ENCODE results near the gene OLFML2A.

Gene OLFML2A

GRCh38 chr9:124749284-124749683 lies 27.6 kb upstream of the OLFML2A start:
- TF ChIP-seq ZBTB48 (tag by site-specific recombination; IDR thresholded peaks at IDR 0.05) (no peak), AEBP2 (tag by site-specific recombination; IDR thresholded peaks at IDR 0.05; ENCODE audit: borderline replicate concordance) (no peak), ZBTB26 (tag by site-specific recombination; optimal IDR thresholded peaks at IDR 0.05) (no peak), ZNF660 (tag by site-specific recombination; IDR thresholded peaks at IDR 0.05) (no peak), ZBTB49 (tag by site-specific recombination; IDR thresholded peaks at IDR 0.05; ENCODE audit: low read depth) (no peak), PATZ1 (tag by site-specific recombination; IDR thresholded peaks at IDR 0.05) (no peak)
- CTCF ChIA-PET = interaction anchor here (0.7 to 2.0 kb wide), 2 partner anchors 17 to 37 kb away, joined by 5 to 7 read pairs; no protein-coding TSS in a partner anchor

GRCh38 chr9:124749781-124750180 lies 27.2 kb upstream of the OLFML2A start:
- ChIA-PET POLR2A (no interaction called here), CTCF (interaction anchor here (2.0 kb wide), 1 partner anchor 37 kb away, joined by 5 read pairs; no protein-coding TSS in a partner anchor)
- Histone ChIP-seq H3K4me3 (ENCODE audit: low read depth, low read length) (no peak overlapping the region), H3K4me1 (ENCODE audit: control insufficient read depth, insufficient read depth, low read length) (peaks cover 6% of the 10 kb centered on the region), H3K27ac (ENCODE audit: extremely low read depth, low read depth, low read length) (no peak overlapping the region), H3K9me3 (ENCODE audit: control insufficient read depth, insufficient read depth, low read depth, low read length) (no peaks in the 10 kb centered on the region), H3K36me3 (ENCODE audit: control insufficient read depth in 2 of 2, insufficient read depth in 1 of 2, low read length in 2 of 2) (no peaks in the 10 kb centered on the region)
- no peak for TF ChIP-seq GLIS2 (tag by site-specific recombination; IDR thresholded peaks at IDR 0.05)
- no peak for TF ChIP-seq ZBTB8A (tag by site-specific recombination; IDR thresholded peaks at IDR 0.05)
- TF ChIP-seq ZNF596 (tag by site-specific recombination; IDR thresholded peaks at IDR 0.05) = no peak
- TF ChIP-seq KLF9 (tag by site-specific recombination; IDR thresholded peaks at IDR 0.05; ENCODE audit: low read depth) = no peak
- no peak for TF ChIP-seq ZNF76 (tag by site-specific recombination; IDR thresholded peaks at IDR 0.05; ENCODE audit: borderline replicate concordance, low read depth)
- no peak for TF ChIP-seq ZNF514 (tag by site-specific recombination; IDR thresholded peaks at IDR 0.05)
- no peak for TF ChIP-seq ZNF513 (tag by site-specific recombination; IDR thresholded peaks at IDR 0.05)
- TF ChIP-seq ZNF626 (tag by site-specific recombination; IDR thresholded peaks at IDR 0.05) = no peak
- TF ChIP-seq YY2 (tag by site-specific recombination; IDR thresholded peaks at IDR 0.05) = no peak

More at GRCh38 chr9:124749284-124749683, 27.6 kb upstream of the OLFML2A start:
- POLR2A ChIA-PET = no interaction called here
- peaks cover 2% of the 10 kb centered on the region; the same call in 1 of the 2 replicates for H3K4me1 ChIP-seq (ENCODE audit: control insufficient read depth, insufficient read depth, low read length)
- H3K36me3 ChIP-seq (ENCODE audit: control insufficient read depth in 2 of 2, insufficient read depth in 1 of 2, low read length in 2 of 2) = no peaks in the 10 kb centered on the region
- no peaks in the 10 kb centered on the region for H3K9me3 ChIP-seq (ENCODE audit: control insufficient read depth, insufficient read depth, low read depth, low read length)
- no peak overlapping the region for H3K4me3 ChIP-seq (ENCODE audit: low read depth, low read length)
- H3K27ac ChIP-seq (ENCODE audit: extremely low read depth, low read depth, low read length) = no peak overlapping the region

Measured in HEK293 (cell line).